Endothelial cell of umbilical vein (primary cell): ENCODE measurements around the gene MDN1. TPM values are rescaled to one million over a fixed set of nuclear protein-coding genes. Genes with fewer than 3 reads are reported as not detected.

ENCODE experiments used
- BruUV-seq: library from RNA; stranded (reverse); fragments of 400-500 nt; replicated peaks from 2 replicates; lab custom pipeline; 2021; lab: Mats Ljungman, UMichigan
- CTCF ChIA-PET: fragments of 300-600, 350-600 bp; sonication (Branson Sonifier 250); formaldehyde crosslinking; loops from one replicate; lab custom pipeline; 2021; ENCODE audit warnings: antibody characterized with exemption, inconsistent platforms; lab: Charles Lee
- POLR2A ChIA-PET: fragments of 300-600, 350-600 bp; sonication (Branson Sonifier 250); formaldehyde crosslinking; loops from one replicate; lab custom pipeline; 2021; ENCODE audit warnings: antibody characterized with exemption, inconsistent platforms; lab: Charles Lee
- DNase-seq: peaks from one replicate; pipeline ENCODE4 v3.0.0-alpha.2; 2011; ENCODE audit warnings: low read depth, low spot score
- FAIRE-seq: peaks from 2 replicates; lab custom pipeline; 2011; peaks lifted over from hg19 to GRCh38; lab: Jason Lieb, UNC
- H2AFZ ChIP-seq: 2 replicates; pipeline ENCODE4 v1.6.0; 2012; ENCODE audit warnings: low read depth, low read length, control low read depth, inconsistent platforms
- H3K27ac ChIP-seq: 2 replicates; pipeline ENCODE4 v1.5.1; 2011; ENCODE audit warnings: low read depth, mild to moderate bottlenecking, control low read depth, low read length, moderate library complexity; ENCODE audit not compliant: insufficient read depth
- H3K27me3 ChIP-seq, 2 experiments: 2 replicates each; pipeline versions ENCODE4 v1.6.0 to v1.6.1; 2011; ENCODE audit warnings: low read length in 2 of 2, mixed read lengths in 1 of 2; ENCODE audit not compliant: control insufficient read depth in 2 of 2, insufficient read depth in 2 of 2
- H3K36me3 ChIP-seq, 2 experiments: 2 replicates in 1 of 2; 3 replicates in 1 of 2; pipeline ENCODE4 v1.5.1; 2011; ENCODE audit warnings: low read length in 2 of 2, mild to moderate bottlenecking in 1 of 2, moderate library complexity in 1 of 2; ENCODE audit not compliant: control insufficient read depth in 2 of 2, insufficient read depth in 2 of 2; ENCODE audit errors: extremely low read depth in 1 of 2
- H3K4me1 ChIP-seq: 3 replicates; pipeline ENCODE4 v1.5.1; 2011; ENCODE audit warnings: mild to moderate bottlenecking, low read length; ENCODE audit not compliant: control insufficient read depth, insufficient read depth; ENCODE audit errors: extremely low read depth
- H3K4me2 ChIP-seq: 2 replicates; pipeline ENCODE4 v1.6.1; 2011; ENCODE audit warnings: low read length, control low read depth, mixed read lengths; ENCODE audit not compliant: insufficient read depth
- H3K4me3 ChIP-seq, 3 experiments: fragments of 200-600 bp in 1 of 3; sonication (generic), shearing (Covaris generic) in 1 of 3; replicated peaks in 1 of 3; 2 replicates each; pipeline ENCODE4 v1.5.1; 2011 to 2016; ENCODE audit warnings: control low read depth in 3 of 3, low read length in 3 of 3, mild to moderate bottlenecking in 2 of 3, inconsistent platforms in 1 of 3, low read depth in 1 of 3, moderate library complexity in 1 of 3; ENCODE audit not compliant: insufficient read depth in 1 of 3
- H3K79me2 ChIP-seq: 2 replicates; pipeline ENCODE4 v1.6.0; 2012; ENCODE audit warnings: low read length, inconsistent platforms; ENCODE audit not compliant: control insufficient read depth, insufficient read depth
- H3K9ac ChIP-seq: replicated peaks from 2 replicates; pipeline ENCODE3; 2011; ENCODE audit warnings: low read length, control low read depth; ENCODE audit not compliant: insufficient read depth; ENCODE audit errors: extremely low read depth
- H3K9me1 ChIP-seq: replicated peaks from 3 replicates; pipeline ENCODE4 v1.6.0; 2011; ENCODE audit warnings: mild to moderate bottlenecking, low read length; ENCODE audit not compliant: control insufficient read depth, insufficient read depth; ENCODE audit errors: extremely low read depth
- H3K9me3 ChIP-seq: replicated peaks from 2 replicates; pipeline ENCODE4 v1.5.1; 2012; ENCODE audit warnings: low read length, inconsistent platforms; ENCODE audit not compliant: control insufficient read depth, insufficient read depth
- H4K20me1 ChIP-seq: replicated peaks from 2 replicates; pipeline ENCODE3; 2011; ENCODE audit warnings: mild to moderate bottlenecking, low read length; ENCODE audit not compliant: control insufficient read depth, insufficient read depth; ENCODE audit errors: extremely low read depth
- CTCF ChIP-seq, 2 donors: IDR thresholded peaks; 1 replicate in 1 of 2; 2 replicates in 1 of 2; pipeline ENCODE4 v1.5.1; 2011; ENCODE audit warnings: low read length in 2 of 2, mild to moderate bottlenecking in 2 of 2, moderate library complexity in 2 of 2, control low read depth in 1 of 2, inconsistent platforms in 1 of 2, low read depth in 1 of 2; ENCODE audit not compliant: insufficient read depth in 1 of 2; ENCODE audit errors: extremely low read depth in 1 of 2
- EZH2 ChIP-seq: IDR thresholded peaks from 2 replicates; pipeline ENCODE4 v1.6.1; 2012; ENCODE audit warnings: borderline replicate concordance, low read depth, mild to moderate bottlenecking, moderate library complexity, low read length, inconsistent platforms; ENCODE audit not compliant: severe bottlenecking
- FOS ChIP-seq: IDR thresholded peaks from 2 replicates; pipeline ENCODE4 v1.6.1; 2011; ENCODE audit warnings: mild to moderate bottlenecking, low read length, moderate library complexity, borderline replicate concordance; ENCODE audit not compliant: insufficient read depth
- GATA2 ChIP-seq: IDR thresholded peaks from 2 replicates; pipeline ENCODE4 v1.7.0; 2011; ENCODE audit warnings: low read depth, mild to moderate bottlenecking, moderate library complexity, mixed read lengths, low read length; ENCODE audit not compliant: insufficient read length, insufficient read depth
- JUN ChIP-seq: IDR thresholded peaks from 2 replicates; pipeline ENCODE4 v1.6.1; 2011; ENCODE audit warnings: borderline replicate concordance, low read depth; ENCODE audit not compliant: insufficient read length, insufficient read depth
- MAX ChIP-seq: IDR thresholded peaks from 2 replicates; pipeline ENCODE4 v1.6.1; 2011; ENCODE audit not compliant: insufficient read depth, insufficient read length
- MYC ChIP-seq: IDR thresholded peaks from one replicate; pipeline ENCODE4 v1.6.1; 2011; ENCODE audit warnings: mild to moderate bottlenecking, low read depth, low read length
- POLR2A ChIP-seq: IDR thresholded peaks from 2 replicates; pipeline ENCODE4 v1.6.1; 2012; ENCODE audit warnings: low read depth, mild to moderate bottlenecking, control low read depth, low read length
- POLR2AphosphoS5 ChIP-seq: IDR thresholded peaks from 2 replicates; pipeline ENCODE4 v1.6.1; 2012; ENCODE audit warnings: low read depth, mild to moderate bottlenecking, control low read depth, low read length, moderate library complexity; ENCODE audit not compliant: insufficient read depth
- dilution Hi-C: fragments of 300-500 bp; cut with MboI; formaldehyde crosslinking; loops from one replicate; pipeline ENCODE4 v1.15.0; 2019; ENCODE audit warnings: low sequenced_read_pairs; ENCODE audit not compliant: extremely low pct_ligation_motif_present
- intact Hi-C: fragments of 100-400 bp; cut with micrococcal nuclease; formaldehyde crosslinking; loops from one replicate; pipeline ENCODE4 v1.10.0; 2022
- polyA plus RNA-seq, 4 experiments: library from polyadenylated mRNA; depleted of rRNA in 3 of 4; stranded (reverse) in 3 of 4; unstranded in 1 of 4; fragments of >200 nt; gene quantifications; 2 replicates each; pipeline versions ENCODE4 v1.2.1 to v1.2.3, GENCODE V29; 2011 to 2012; ENCODE audit warnings: missing spikeins in 1 of 4
- total RNA-seq: library from RNA; stranded (reverse); gene quantifications from 2 replicates; pipeline ENCODE4 v1.2.3, GENCODE V29; 2021

The MDN1 gene
- total and polyA plus RNA-seq, 2 donors (not counting 3 experiments of a cell fraction or from before 2014, with no cell fraction given), result 9.2 to 39.6 TPM

- H3K4me2 ChIP-seq, result no peak overlapping the region
- dilution Hi-C loops (no loop called here), intact Hi-C loops (no loop called here)
- H3K79me2 ChIP-seq, result no peaks in the 10 kb centered on the region
- no TSS peak for BruUV-seq
- DNase-seq (no peak), FAIRE-seq (peak; percentile 8)
- H3K4me1 ChIP-seq, result no peaks in the 10 kb centered on the region
- no peaks in the 10 kb centered on the region for H3K27me3 ChIP-seq
- no peaks in the 10 kb centered on the region for H4K20me1 ChIP-seq
- no peaks in the 10 kb centered on the region for H3K9me1 ChIP-seq
- peaks cover 25 to 34% of the 10 kb centered on the region in 2 experiments for H3K36me3 ChIP-seq
- no peak overlapping the region for H3K4me3 ChIP-seq
- H3K27ac ChIP-seq, result no peak overlapping the region
- H3K9ac ChIP-seq, result no peak overlapping the region
- CTCF ChIA-PET, result no interaction called here
- TF ChIP-seq POLR2A, result no peak
- no peak for TF ChIP-seq CTCF (IDR thresholded peaks at IDR 0.05; ENCODE audit: extremely low read depth in 1 of 2, insufficient read depth in 1 of 2, low read depth in 1 of 2, low read length in 2 of 2)
- no peak for TF ChIP-seq FOS
- no peak for TF ChIP-seq POLR2AphosphoS5
- no peak for TF ChIP-seq JUN
- no peak for TF ChIP-seq EZH2
- TF ChIP-seq MYC, result no peak
- TF ChIP-seq MAX, result no peak
- no peak for TF ChIP-seq GATA2
- POLR2A ChIA-PET, result interaction anchor here (0.6 kb wide), 1 partner anchor 50 kb away, joined by 3 read pairs; no protein-coding TSS in a partner anchor
- H2AFZ ChIP-seq, result no peak overlapping the region
- no peaks in the 10 kb centered on the region for H3K9me3 ChIP-seq
These were observed 143.4 kb downstream of the MDN1 start for GRCh38 chr6:89675949-89676748.
